ENCODE results near the gene NLRX1.

The NLRX1 gene

DNA sequence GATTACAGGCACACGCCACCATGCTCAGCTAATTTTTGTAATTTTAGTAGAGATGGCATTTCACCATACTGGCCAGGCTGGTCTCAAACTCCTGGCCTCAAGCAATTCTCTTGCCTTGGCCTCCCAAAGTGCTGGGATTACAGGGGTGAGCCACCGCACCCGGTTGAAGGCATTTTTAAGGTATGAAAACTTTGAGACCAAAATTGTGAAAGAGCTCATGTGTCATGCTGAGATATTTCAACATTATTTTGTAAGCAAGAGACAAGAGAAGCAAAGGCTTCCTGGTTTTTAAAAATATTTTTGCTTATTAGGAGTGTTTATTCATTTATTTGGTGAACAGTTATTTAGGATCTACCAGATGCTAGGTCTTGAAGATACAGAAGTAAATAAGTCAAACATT lies 23.6 kb downstream of the NLRX1 start:
- Histone ChIP-seq H3K79me2 (ENCODE audit: control insufficient read depth, low read length) (no peaks in the 10 kb centered on the region), H3K9me3 (ENCODE audit: control insufficient read depth, insufficient read depth, low read length) (no peaks in the 10 kb centered on the region), H3K4me3 (ENCODE audit: low read length) (no peak overlapping the region), H3K36me3 (ENCODE audit: control insufficient read depth, low read length) (no peaks in the 10 kb centered on the region), H3F3A (ENCODE audit: control insufficient read depth, insufficient read depth) (no peaks in the 10 kb centered on the region), H3K9me2 (replicated peaks; ENCODE audit: control insufficient read depth, low read length) (no peaks in the 10 kb centered on the region), H3K27ac (ENCODE audit: low read depth, low read length) (no peak overlapping the region), H3K4me1 (ENCODE audit: control insufficient read depth, low read length) (peaks cover 17% of the 10 kb centered on the region), H4K20me1 (ENCODE audit: control insufficient read depth, insufficient read depth, low read depth, low read length) (no peaks in the 10 kb centered on the region), H3K4me2 (ENCODE audit: low read length) (no peak overlapping the region), H3K27me3 (ENCODE audit: control insufficient read depth, low read length) (no peaks in the 10 kb centered on the region)
- TF ChIP-seq EZH2phosphoT487 (IDR thresholded peaks at IDR 0.05; ENCODE audit: borderline replicate concordance, low read length): no peak
- no peak for TF ChIP-seq CTCF (IDR thresholded peaks at IDR 0.05; ENCODE audit: low read depth, low read length, poor library complexity, severe bottlenecking)

DNA sequence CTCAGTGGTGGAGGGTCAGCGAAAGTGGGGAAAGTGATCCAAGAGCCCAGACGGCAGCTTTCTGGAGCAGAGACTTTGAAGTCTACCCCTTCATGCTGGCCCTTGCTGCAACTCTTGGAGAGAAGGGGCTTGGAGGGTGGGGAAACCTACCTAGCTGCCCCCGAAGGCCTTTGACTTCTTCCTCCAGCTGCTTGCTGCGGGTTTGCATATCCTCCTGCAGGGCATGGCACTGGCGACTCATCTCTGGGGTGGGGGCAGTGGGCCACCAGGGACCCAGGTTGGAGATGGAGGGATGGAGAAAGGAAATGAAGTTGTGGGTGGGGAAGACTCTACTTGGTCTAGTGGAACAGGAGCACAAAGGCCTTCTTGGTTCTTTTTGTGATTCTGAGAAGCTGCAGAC lies 24.5 kb downstream of the NLRX1 start:
- Histone ChIP-seq H3K4me3 (ENCODE audit: low read length) (no peak overlapping the region), H4K20me1 (ENCODE audit: control insufficient read depth, insufficient read depth, low read depth, low read length) (no peaks in the 10 kb centered on the region), H3F3A (ENCODE audit: control insufficient read depth, insufficient read depth) (no peaks in the 10 kb centered on the region), H3K9me3 (ENCODE audit: control insufficient read depth, insufficient read depth, low read length) (no peaks in the 10 kb centered on the region), H3K27me3 (ENCODE audit: control insufficient read depth, low read length) (no peaks in the 10 kb centered on the region), H3K27ac (ENCODE audit: low read depth, low read length) (no peak overlapping the region), H3K9me2 (replicated peaks; ENCODE audit: control insufficient read depth, low read length) (no peaks in the 10 kb centered on the region), H3K4me2 (ENCODE audit: low read length) (no peak overlapping the region), H3K79me2 (ENCODE audit: control insufficient read depth, low read length) (no peaks in the 10 kb centered on the region), H3K36me3 (ENCODE audit: control insufficient read depth, low read length) (no peaks in the 10 kb centered on the region), H3K4me1 (ENCODE audit: control insufficient read depth, low read length) (peaks cover 19% of the 10 kb centered on the region)
- TF ChIP-seq EZH2phosphoT487 (IDR thresholded peaks at IDR 0.05; ENCODE audit: borderline replicate concordance, low read length) (no peak), CTCF (IDR thresholded peaks at IDR 0.05; ENCODE audit: low read depth, low read length, poor library complexity, severe bottlenecking) (no peak)

- Histone ChIP-seq H3K4me3 (ENCODE audit: low read length) (no peak overlapping the region), H4K20me1 (ENCODE audit: control insufficient read depth, insufficient read depth, low read depth, low read length) (no peaks in the 10 kb centered on the region), H3K4me2 (ENCODE audit: low read length) (no peak overlapping the region), H3K79me2 (ENCODE audit: control insufficient read depth, low read length) (no peaks in the 10 kb centered on the region), H3K27ac (ENCODE audit: low read depth, low read length) (no peak overlapping the region), H3K9me3 (ENCODE audit: control insufficient read depth, insufficient read depth, low read length) (no peaks in the 10 kb centered on the region), H3K27me3 (ENCODE audit: control insufficient read depth, low read length) (no peaks in the 10 kb centered on the region), H3K4me1 (ENCODE audit: control insufficient read depth, low read length) (peaks cover 19% of the 10 kb centered on the region), H3K36me3 (ENCODE audit: control insufficient read depth, low read length) (no peaks in the 10 kb centered on the region), H3F3A (ENCODE audit: control insufficient read depth, insufficient read depth) (no peaks in the 10 kb centered on the region), H3K9me2 (replicated peaks; ENCODE audit: control insufficient read depth, low read length) (no peaks in the 10 kb centered on the region)
- TF ChIP-seq EZH2phosphoT487 (IDR thresholded peaks at IDR 0.05; ENCODE audit: borderline replicate concordance, low read length): no peak
- no peak for TF ChIP-seq CTCF (IDR thresholded peaks at IDR 0.05; ENCODE audit: low read depth, low read length, poor library complexity, severe bottlenecking)
These were observed 25.1 kb downstream of the NLRX1 start for GRCh38 chr11:119193626-119194025.

Measured in DOHH2 (cell line).